Measurements from ENCODE around the gene FIGN.

Gene FIGN

DNA sequence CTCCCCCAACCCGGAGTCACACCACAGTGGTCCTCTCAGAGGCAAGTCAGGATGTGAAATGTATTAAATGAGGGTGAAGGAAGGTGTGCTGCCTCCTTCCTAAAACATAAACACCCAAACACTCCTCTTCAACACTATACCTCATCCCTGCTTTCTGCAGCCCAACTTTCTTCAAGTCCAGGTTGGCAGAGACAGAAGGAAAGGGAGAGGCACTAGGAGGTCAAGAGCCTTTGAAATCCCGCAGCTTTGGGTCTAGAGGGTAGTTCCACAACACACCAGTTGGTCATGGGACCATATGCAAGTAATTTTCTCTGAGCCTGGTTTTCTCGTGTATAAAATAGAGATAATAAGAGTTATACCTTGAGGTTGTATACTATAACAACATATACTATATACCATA is 38.4 kb downstream of the FIGN start:
- peaks cover 5% of the 10 kb centered on the region for H3K4me1 ChIP-seq (ENCODE audit: insufficient read depth, insufficient read length)
- no peak overlapping the region for H3K4me3 ChIP-seq (ENCODE audit: insufficient read length, low read depth)
- no peak overlapping the region for H3K9ac ChIP-seq (ENCODE audit: insufficient read length, low read depth)
- no peak for DNase-seq (ENCODE audit: low read depth, low spot score)
- no peaks in the 10 kb centered on the region for H3K36me3 ChIP-seq (ENCODE audit: insufficient read depth, insufficient read length, low read length)
- no peaks in the 10 kb centered on the region for H3K27me3 ChIP-seq (ENCODE audit: insufficient read depth, insufficient read length)
- TF ChIP-seq SUZ12 (IDR thresholded peaks at IDR 0.05; ENCODE audit: extremely low read depth, insufficient read depth, insufficient read length) (no peak), YY1 (IDR thresholded peaks at IDR 0.05; ENCODE audit: insufficient read depth, insufficient read length) (no peak), ZNF274 (IDR thresholded peaks at IDR 0.05; ENCODE audit: low read depth, low read length) (no peak)
- H3K9me3 ChIP-seq (ENCODE audit: insufficient read depth, low read length) = no peaks in the 10 kb centered on the region

DNA sequence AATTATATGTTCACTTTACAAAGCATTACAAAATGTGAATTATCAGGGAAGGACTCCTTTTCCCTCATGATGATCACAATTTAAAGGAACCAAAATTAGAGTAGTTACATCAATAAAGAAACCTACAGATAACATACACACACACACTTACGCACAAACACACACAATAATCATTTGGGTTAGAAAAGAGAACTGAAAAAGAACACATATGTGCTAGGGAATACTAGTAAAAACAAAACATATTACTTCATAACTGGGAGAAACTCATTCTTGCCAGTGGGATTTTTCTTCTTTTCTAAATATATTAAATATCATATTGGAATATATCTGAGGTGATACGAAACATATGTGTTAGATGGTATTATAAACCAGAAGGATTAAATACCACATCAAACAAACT is 42.3 kb downstream of the FIGN start:
- Histone ChIP-seq H3K4me3 (ENCODE audit: insufficient read length, low read depth) (no peak overlapping the region), H3K36me3 (ENCODE audit: insufficient read depth, insufficient read length, low read length) (no peaks in the 10 kb centered on the region), H3K9ac (ENCODE audit: insufficient read length, low read depth) (no peak overlapping the region), H3K4me1 (ENCODE audit: insufficient read depth, insufficient read length) (peaks cover 5% of the 10 kb centered on the region), H3K27me3 (ENCODE audit: insufficient read depth, insufficient read length) (no peaks in the 10 kb centered on the region), H3K9me3 (ENCODE audit: insufficient read depth, low read length) (no peaks in the 10 kb centered on the region)
- no peak for DNase-seq (ENCODE audit: low read depth, low spot score)
- TF ChIP-seq SUZ12 (IDR thresholded peaks at IDR 0.05; ENCODE audit: extremely low read depth, insufficient read depth, insufficient read length) = no peak
- no peak for TF ChIP-seq ZNF274 (IDR thresholded peaks at IDR 0.05; ENCODE audit: low read depth, low read length)
- no peak for TF ChIP-seq YY1 (IDR thresholded peaks at IDR 0.05; ENCODE audit: insufficient read depth, insufficient read length)

DNA sequence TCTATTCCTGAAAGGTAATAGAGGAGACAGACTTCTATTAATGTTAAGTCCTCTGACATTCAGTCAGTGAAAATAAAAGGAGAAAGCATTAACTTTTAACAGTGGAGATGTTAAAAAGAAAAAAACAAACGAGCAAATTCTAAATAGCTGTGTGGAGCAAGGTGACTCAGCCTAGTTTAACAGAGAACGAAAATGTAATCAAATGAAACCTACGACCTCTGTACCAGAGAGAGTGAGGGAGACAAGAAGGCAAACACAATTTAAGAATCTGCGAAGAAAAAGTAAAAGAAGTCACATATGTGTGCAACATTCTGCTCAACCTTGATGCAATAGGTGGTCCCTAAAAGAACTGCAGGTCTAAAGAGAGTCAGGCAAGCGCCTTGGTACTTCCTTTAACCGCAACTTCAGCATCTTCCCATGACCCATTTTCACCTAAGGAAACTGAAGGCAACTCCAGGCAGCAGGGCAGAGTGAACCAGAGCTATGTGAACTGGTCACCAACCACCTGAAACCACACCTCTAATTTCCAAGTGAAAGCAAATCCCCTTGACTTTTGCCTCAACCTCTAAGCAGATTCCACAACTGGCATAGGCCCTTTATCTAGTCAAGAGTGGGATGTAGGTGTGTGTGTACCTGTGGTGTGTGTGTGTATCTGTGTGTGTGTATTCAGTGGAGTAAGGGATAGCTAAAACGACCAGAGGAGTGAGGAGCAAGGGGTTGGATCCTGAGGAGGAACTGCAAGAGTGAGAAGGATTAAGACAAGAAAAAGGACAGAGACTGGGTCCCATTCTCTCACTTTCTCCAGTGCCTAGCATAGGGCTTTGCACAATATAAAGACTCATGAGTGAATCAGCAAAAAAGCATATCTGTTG is 43.0 kb downstream of the FIGN start:
- Histone ChIP-seq H3K4me1 (ENCODE audit: insufficient read depth, insufficient read length) (peaks cover 5% of the 10 kb centered on the region), H3K27me3 (ENCODE audit: insufficient read depth, insufficient read length) (no peaks in the 10 kb centered on the region), H3K4me3 (ENCODE audit: insufficient read length, low read depth) (no peak overlapping the region), H3K9ac (ENCODE audit: insufficient read length, low read depth) (no peak overlapping the region), H3K9me3 (ENCODE audit: insufficient read depth, low read length) (no peaks in the 10 kb centered on the region), H3K36me3 (ENCODE audit: insufficient read depth, insufficient read length, low read length) (no peaks in the 10 kb centered on the region)
- no peak for TF ChIP-seq ZNF274 (IDR thresholded peaks at IDR 0.05; ENCODE audit: low read depth, low read length)
- TF ChIP-seq SUZ12 (IDR thresholded peaks at IDR 0.05; ENCODE audit: extremely low read depth, insufficient read depth, insufficient read length) = no peak
- no peak for TF ChIP-seq YY1 (IDR thresholded peaks at IDR 0.05; ENCODE audit: insufficient read depth, insufficient read length)
- no peak for DNase-seq (ENCODE audit: low read depth, low spot score)

DNA sequence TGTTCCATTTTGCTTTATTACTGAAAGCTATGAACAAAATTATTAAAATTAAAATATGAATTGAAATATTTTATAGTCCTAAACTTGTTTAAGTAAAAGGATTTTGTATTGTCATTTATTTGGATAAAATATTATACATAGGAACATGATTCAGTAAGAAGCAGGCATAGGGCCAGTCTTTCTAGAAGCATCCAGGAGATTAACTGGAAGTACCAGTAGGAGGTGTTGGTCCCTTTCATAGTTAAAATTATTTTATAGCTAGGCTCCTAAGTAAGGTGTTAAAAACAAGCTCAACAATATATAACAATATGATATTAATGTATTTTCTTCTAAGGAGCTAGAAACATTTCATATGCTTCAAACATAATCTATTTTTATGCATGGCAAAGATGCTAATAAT is 43.7 kb downstream of the FIGN start:
- H3K4me1 ChIP-seq (ENCODE audit: insufficient read depth, insufficient read length) = peaks cover 5% of the 10 kb centered on the region

DNA sequence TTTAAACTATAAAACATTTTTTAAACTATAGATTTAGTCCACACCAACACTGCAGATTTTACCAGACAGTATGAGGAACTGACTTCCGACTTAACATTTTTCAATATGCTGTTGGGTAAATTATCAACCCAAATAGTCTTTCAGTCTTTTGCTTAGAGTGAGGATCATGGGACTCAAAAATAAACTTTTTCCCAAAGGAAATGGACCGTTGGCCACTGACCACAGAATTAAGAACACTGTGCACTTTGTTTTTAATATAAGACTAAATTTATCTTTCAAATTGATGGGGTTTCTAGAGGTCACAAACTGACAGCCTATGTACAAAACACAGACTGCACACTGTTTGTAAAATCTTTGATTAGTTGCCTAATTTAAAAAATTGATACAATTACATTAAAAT is 44.9 kb downstream of the FIGN start:
- H3K4me1 ChIP-seq (ENCODE audit: insufficient read depth, insufficient read length) = peaks cover 5% of the 10 kb centered on the region
- H3K4me3 ChIP-seq (ENCODE audit: insufficient read length, low read depth) = no peak overlapping the region
- H3K27me3 ChIP-seq (ENCODE audit: insufficient read depth, insufficient read length) = no peaks in the 10 kb centered on the region
- TF ChIP-seq ZNF274 (IDR thresholded peaks at IDR 0.05; ENCODE audit: low read depth, low read length) (no peak), YY1 (IDR thresholded peaks at IDR 0.05; ENCODE audit: insufficient read depth, insufficient read length) (no peak), SUZ12 (IDR thresholded peaks at IDR 0.05; ENCODE audit: extremely low read depth, insufficient read depth, insufficient read length) (no peak)
- H3K9me3 ChIP-seq (ENCODE audit: insufficient read depth, low read length) = no peaks in the 10 kb centered on the region
- H3K36me3 ChIP-seq (ENCODE audit: insufficient read depth, insufficient read length, low read length) = no peaks in the 10 kb centered on the region
- H3K9ac ChIP-seq (ENCODE audit: insufficient read length, low read depth) = no peak overlapping the region
- DNase-seq (ENCODE audit: low read depth, low spot score) = no peak

More for the DNA sequence above, 43.7 kb downstream of the FIGN start:
- no peak for DNase-seq (ENCODE audit: low read depth, low spot score)
- Histone ChIP-seq H3K9ac (ENCODE audit: insufficient read length, low read depth) (no peak overlapping the region), H3K4me3 (ENCODE audit: insufficient read length, low read depth) (no peak overlapping the region), H3K9me3 (ENCODE audit: insufficient read depth, low read length) (no peaks in the 10 kb centered on the region), H3K27me3 (ENCODE audit: insufficient read depth, insufficient read length) (no peaks in the 10 kb centered on the region), H3K36me3 (ENCODE audit: insufficient read depth, insufficient read length, low read length) (no peaks in the 10 kb centered on the region)
- TF ChIP-seq SUZ12 (IDR thresholded peaks at IDR 0.05; ENCODE audit: extremely low read depth, insufficient read depth, insufficient read length) = no peak
- no peak for TF ChIP-seq YY1 (IDR thresholded peaks at IDR 0.05; ENCODE audit: insufficient read depth, insufficient read length)
- no peak for TF ChIP-seq ZNF274 (IDR thresholded peaks at IDR 0.05; ENCODE audit: low read depth, low read length)

DNA sequence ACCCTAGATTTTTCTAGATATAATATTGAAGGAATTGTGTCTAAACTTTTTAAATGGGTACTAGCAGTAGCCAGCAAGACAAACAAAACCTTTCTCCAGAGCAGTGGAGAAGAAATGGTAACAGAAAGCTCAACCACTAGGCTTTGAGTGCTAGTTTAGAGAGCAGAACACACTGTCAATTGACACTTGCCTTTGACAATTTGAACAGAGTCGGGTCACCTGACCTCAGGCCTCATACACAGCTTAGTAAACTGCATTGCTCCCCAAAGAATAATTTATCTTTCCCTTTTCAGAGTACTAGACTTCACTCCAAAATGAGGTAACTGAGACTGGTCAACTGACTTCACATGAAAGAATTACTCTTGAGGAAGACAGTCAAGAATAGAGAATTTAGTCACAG is 48.6 kb downstream of the FIGN start:
- no peak overlapping the region for H3K4me3 ChIP-seq (ENCODE audit: insufficient read length, low read depth)
- H3K9me3 ChIP-seq (ENCODE audit: insufficient read depth, low read length) = no peaks in the 10 kb centered on the region
- H3K9ac ChIP-seq (ENCODE audit: insufficient read length, low read depth) = no peak overlapping the region
- H3K4me1 ChIP-seq (ENCODE audit: insufficient read depth, insufficient read length) = no peaks in the 10 kb centered on the region
- DNase-seq (ENCODE audit: low read depth, low spot score) = no peak
- TF ChIP-seq SUZ12 (IDR thresholded peaks at IDR 0.05; ENCODE audit: extremely low read depth, insufficient read depth, insufficient read length) (no peak), ZNF274 (IDR thresholded peaks at IDR 0.05; ENCODE audit: low read depth, low read length) (no peak), YY1 (IDR thresholded peaks at IDR 0.05; ENCODE audit: insufficient read depth, insufficient read length) (no peak)
- no peaks in the 10 kb centered on the region for H3K27me3 ChIP-seq (ENCODE audit: insufficient read depth, insufficient read length)
- H3K36me3 ChIP-seq (ENCODE audit: insufficient read depth, insufficient read length, low read length) = no peaks in the 10 kb centered on the region

DNA sequence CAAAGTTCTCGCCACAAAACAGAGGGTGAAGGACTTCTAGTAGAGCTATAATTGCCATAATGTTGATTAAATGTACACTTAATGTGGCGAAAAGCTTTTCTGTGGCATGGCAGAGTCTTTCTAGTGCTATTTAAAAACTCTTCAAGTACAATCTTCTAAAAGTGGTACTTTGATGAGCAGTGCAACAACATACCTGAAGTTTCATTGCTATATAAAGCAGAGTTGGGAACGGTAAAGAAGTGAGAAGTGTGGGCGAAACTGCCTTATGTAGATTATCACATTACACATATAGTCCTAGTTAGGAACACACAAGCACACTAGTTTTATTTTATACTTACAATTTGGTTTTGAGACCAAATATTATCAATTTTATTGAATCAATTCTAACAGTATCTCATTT is 49.5 kb downstream of the FIGN start:
- Histone ChIP-seq H3K4me3 (ENCODE audit: insufficient read length, low read depth) (no peak overlapping the region), H3K9me3 (ENCODE audit: insufficient read depth, low read length) (no peaks in the 10 kb centered on the region), H3K27me3 (ENCODE audit: insufficient read depth, insufficient read length) (no peaks in the 10 kb centered on the region), H3K4me1 (ENCODE audit: insufficient read depth, insufficient read length) (no peaks in the 10 kb centered on the region), H3K9ac (ENCODE audit: insufficient read length, low read depth) (no peak overlapping the region), H3K36me3 (ENCODE audit: insufficient read depth, insufficient read length, low read length) (no peaks in the 10 kb centered on the region)
- TF ChIP-seq YY1 (IDR thresholded peaks at IDR 0.05; ENCODE audit: insufficient read depth, insufficient read length) (no peak), SUZ12 (IDR thresholded peaks at IDR 0.05; ENCODE audit: extremely low read depth, insufficient read depth, insufficient read length) (no peak), ZNF274 (IDR thresholded peaks at IDR 0.05; ENCODE audit: low read depth, low read length) (no peak)
- no peak for DNase-seq (ENCODE audit: low read depth, low spot score)

All from NT2/D1 (cell line).